GM06990 (cell line): ENCODE results near the gene NAALADL2.
"Not testable (repeated sequence)": the region's sequence is repeated elsewhere in the genome, so short reads cannot be mapped to it uniquely, and the experiment has no call there.

Experiments used
- DNase-seq: peaks from one replicate; pipeline ENCODE4 v3.0.0-alpha.2; 2011; ENCODE audit not compliant: insufficient read length; ENCODE audit errors: extremely low read depth
- H3K27me3 ChIP-seq: replicated peaks from 2 replicates; pipeline ENCODE4 v1.6.0; 2011; ENCODE audit warnings: low read length; ENCODE audit not compliant: control insufficient read depth, insufficient read depth
- H3K36me3 ChIP-seq: 2 replicates; pipeline ENCODE4 v1.5.1; 2011; ENCODE audit warnings: low read length; ENCODE audit not compliant: control insufficient read depth, insufficient read depth
- H3K4me3 ChIP-seq: replicated peaks from 2 replicates; pipeline ENCODE4 v1.5.1; 2011; ENCODE audit warnings: low read depth, mild to moderate bottlenecking, control low read depth, low read length
- TF ChIP-seq, protein P1 (sequence below): IDR thresholded peaks from 2 replicates; pipeline ENCODE4 v1.5.1; 2011; ENCODE audit warnings: low read length, control low read depth, mild to moderate bottlenecking, inconsistent platforms; ENCODE audit not compliant: insufficient read depth, poor library complexity, severe bottlenecking

NAALADL2 gene

DNA sequence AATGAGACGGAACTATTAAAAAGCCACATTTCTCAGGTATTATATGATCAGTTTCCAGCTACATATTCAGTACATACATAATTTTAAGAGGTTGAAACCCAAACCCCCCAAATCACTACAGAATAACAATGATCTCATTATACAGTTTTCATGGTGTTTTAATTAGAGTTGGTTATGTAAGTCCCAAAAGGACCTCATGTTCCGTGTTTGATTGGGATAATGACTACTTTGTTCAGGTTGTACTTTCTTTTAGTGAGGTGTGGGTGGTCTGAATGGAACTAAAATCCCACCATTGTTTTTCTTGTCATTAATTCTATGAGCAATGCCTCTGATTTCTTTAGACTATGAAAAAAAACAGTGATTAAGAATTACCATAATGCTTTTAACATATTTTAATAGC is 905.6 kb downstream of the NAALADL2 start:
- Histone ChIP-seq H3K4me3 (no peak overlapping the region), H3K27me3 (no peaks in the 10 kb centered on the region), H3K36me3 (no peaks in the 10 kb centered on the region)
- DNase-seq: no peak
- TF ChIP-seq, protein P1, sequence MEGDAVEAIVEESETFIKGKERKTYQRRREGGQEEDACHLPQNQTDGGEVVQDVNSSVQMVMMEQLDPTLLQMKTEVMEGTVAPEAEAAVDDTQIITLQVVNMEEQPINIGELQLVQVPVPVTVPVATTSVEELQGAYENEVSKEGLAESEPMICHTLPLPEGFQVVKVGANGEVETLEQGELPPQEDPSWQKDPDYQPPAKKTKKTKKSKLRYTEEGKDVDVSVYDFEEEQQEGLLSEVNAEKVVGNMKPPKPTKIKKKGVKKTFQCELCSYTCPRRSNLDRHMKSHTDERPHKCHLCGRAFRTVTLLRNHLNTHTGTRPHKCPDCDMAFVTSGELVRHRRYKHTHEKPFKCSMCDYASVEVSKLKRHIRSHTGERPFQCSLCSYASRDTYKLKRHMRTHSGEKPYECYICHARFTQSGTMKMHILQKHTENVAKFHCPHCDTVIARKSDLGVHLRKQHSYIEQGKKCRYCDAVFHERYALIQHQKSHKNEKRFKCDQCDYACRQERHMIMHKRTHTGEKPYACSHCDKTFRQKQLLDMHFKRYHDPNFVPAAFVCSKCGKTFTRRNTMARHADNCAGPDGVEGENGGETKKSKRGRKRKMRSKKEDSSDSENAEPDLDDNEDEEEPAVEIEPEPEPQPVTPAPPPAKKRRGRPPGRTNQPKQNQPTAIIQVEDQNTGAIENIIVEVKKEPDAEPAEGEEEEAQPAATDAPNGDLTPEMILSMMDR: no peak

DNA sequence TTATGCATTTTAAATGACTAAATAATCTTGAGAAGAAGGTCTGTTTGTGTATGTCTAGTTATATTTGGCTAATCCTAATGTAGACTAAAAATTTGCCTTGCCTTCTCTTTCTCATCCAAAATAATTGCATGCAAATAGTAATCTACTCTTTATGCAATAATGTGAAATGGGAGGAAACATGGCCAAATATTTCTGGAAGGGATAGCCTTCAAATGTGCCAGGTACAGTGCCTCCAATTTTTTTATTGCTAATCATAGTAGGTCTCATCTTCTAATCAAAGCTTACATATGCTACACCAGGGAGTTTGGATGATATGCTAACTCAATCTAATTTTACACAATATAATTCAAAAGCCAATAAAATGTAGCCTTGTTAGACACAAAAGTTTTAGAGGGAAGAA is 911.3 kb downstream of the NAALADL2 start:
- DNase-seq: no peak
- no peaks in the 10 kb centered on the region for H3K27me3 ChIP-seq
- H3K4me3 ChIP-seq: no peak overlapping the region
- H3K36me3 ChIP-seq: no peaks in the 10 kb centered on the region
- TF ChIP-seq, protein P1: no peak

DNA sequence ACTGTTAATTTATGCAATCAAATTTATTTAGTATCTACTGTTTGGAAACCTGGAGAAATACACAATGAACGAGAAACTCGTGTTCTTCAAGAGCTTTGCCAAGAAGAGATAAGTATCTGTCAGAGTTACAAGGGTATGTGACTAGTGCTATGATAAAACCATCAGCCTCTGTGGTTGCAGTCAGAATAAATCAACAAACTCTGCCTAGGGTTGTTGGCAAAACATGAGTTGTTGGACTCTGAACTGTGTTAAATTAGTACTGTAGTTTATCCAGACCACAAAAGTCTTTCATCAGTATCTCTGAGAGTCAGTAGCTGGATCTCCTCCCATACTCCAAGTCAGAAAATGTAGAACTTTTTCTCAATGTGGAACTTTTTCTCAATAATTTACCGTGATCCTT is 918.4 kb downstream of the NAALADL2 start:
- no peaks in the 10 kb centered on the region for H3K36me3 ChIP-seq
- H3K4me3 ChIP-seq: no peak overlapping the region
- no peaks in the 10 kb centered on the region for H3K27me3 ChIP-seq
- DNase-seq: no peak
- TF ChIP-seq, protein P1: no peak

DNA sequence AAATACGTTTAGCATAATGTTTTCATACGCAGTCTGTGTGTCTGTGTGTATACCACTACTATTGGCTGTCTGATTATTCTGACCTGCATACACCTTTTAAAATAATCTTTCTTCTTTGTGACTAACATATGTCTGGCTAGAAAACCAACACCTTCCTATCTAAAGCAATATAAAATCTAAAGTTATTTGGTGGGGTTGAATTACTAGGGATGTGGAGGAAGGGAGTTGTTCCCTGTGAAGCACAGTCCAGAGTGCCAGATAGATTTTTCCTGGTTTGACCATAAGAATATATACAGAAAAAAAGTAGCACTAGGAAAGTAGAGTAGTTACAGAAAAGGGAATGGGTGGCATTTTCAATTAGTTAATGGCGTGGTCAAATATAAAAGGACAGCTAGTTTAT is 918.8 kb downstream of the NAALADL2 start:
- no peaks in the 10 kb centered on the region for H3K36me3 ChIP-seq
- H3K27me3 ChIP-seq: no peaks in the 10 kb centered on the region
- TF ChIP-seq, protein P1: no peak
- no peak for DNase-seq
- H3K4me3 ChIP-seq: no peak overlapping the region

DNA sequence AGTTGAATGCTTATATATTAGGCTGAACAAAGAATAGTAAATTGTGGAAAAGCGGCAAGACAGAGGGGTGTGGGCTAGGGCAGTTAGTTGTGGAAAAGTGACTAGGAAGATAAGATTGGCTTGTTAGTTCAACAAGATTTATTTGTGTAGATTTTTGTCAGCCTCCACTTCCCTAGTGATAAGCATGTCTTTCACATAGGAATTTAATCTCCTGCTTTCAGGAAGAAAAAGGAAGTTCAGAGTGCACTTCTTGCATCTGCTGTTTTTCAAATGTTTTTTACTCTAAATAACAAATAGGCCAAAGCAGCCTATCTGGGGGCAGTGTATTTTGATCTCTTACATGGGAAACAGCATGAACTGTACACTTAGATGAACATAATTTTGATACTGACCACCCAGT is 919.9 kb downstream of the NAALADL2 start:
- DNase-seq: no peak
- H3K36me3 ChIP-seq: no peaks in the 10 kb centered on the region
- TF ChIP-seq, protein P1: no peak
- no peaks in the 10 kb centered on the region for H3K27me3 ChIP-seq
- H3K4me3 ChIP-seq: no peak overlapping the region

DNA sequence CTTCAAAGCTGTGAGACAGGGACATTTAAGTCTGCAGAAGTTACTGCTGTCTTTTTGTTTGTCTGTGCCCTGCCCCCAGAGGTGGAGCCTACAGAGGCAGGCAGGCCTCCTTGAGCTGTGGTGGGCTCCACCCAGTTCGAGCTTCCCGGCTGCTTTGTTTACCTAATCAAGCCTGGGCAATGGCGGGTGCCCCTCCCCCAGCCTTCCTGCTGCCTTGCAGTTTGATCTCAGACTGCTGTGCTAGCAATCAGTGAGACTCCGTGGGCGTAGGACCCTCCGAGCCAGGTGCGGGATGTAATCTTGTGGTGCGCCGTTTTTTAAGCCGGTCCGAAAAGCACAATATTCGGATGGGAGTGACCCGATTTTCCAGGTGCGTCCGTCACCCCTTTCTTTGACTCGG is 928.0 kb downstream of the NAALADL2 start:
- DNase-seq, H3K27me3 ChIP-seq, H3K4me3 ChIP-seq, H3K36me3 ChIP-seq: not testable (repeated sequence)
